Colonic mucosa (tissue), 4 donors: ENCODE data around the gene UGT1A10. TPM values are rescaled to one million over a fixed set of nuclear protein-coding genes. Genes with fewer than 3 reads are reported as not detected.
"Not testable (repeated sequence)": the region's sequence is repeated elsewhere in the genome, so short reads cannot be mapped to it uniquely, and the experiment has no call there.

Source experiments
- DNase-seq: peaks from one replicate; pipeline ENCODE4 v3.0.0-alpha.2; 2020
- H3K27ac ChIP-seq: fragments of 200-600 bp; one replicate; pipeline ENCODE4 v1.8.0; 2021
- H3K27me3 ChIP-seq: fragments of 200-600 bp; one replicate; pipeline ENCODE4 v1.8.0; 2021
- H3K36me3 ChIP-seq: fragments of 200-600 bp; one replicate; pipeline ENCODE4 v1.8.0; 2021
- H3K4me1 ChIP-seq: fragments of 200-600 bp; one replicate; pipeline ENCODE4 v1.8.0; 2021; ENCODE audit warnings: mild to moderate bottlenecking
- H3K4me3 ChIP-seq: fragments of 200-600 bp; one replicate; pipeline ENCODE4 v1.8.0; 2021
- H3K9ac ChIP-seq, 2 donors: one replicate each; pipeline ENCODE4 v1.7.0; 2013; ENCODE audit warnings: control low read depth in 2 of 2, low read depth in 2 of 2, low read length in 2 of 2
- H3K9me3 ChIP-seq: fragments of 200-600 bp; one replicate; pipeline ENCODE4 v1.8.0; 2021
- CTCF ChIP-seq: fragments of 200-600 bp; IDR thresholded peaks from one replicate; pipeline ENCODE4 v1.8.0; 2022; ENCODE audit warnings: antibody characterized with exemption, mild to moderate bottlenecking
- intact Hi-C: fragments of 100-400 bp; cut with DNase I; formaldehyde crosslinking; loops from one replicate; pipeline ENCODE4 v1.14.1; 2022
- total RNA-seq, 2 donors: library from RNA; stranded (reverse); fragmentation: NEBNext Ultra II Directional in 1 of 2; extraction: Animal tissue kit (Norgen Biotek cat#: 25700) in 1 of 2; gene quantifications; one replicate each; pipeline ENCODE4 v1.2.1, GENCODE V29; 2021
- donor health status: healthy.
- donor health status: DM: no; HTN: no; CAD: no.
- donor health status: DM: no; HTN: no; CAD: no.

Gene UGT1A10
- total RNA-seq, 2 donors from 2014 or later, result 45.2 to 82.9 TPM

GRCh38 chr2:233712611-233713261 is 76.5 kb downstream of the UGT1A10 start, which contains the start of gene UGT1A5:
Gene UGT1A5, plus strand, starts transcription at chr2:233712907. Its CDS starts 85 bp downstream, at chr2:233712992.
- no peak for TF ChIP-seq CTCF
- no peak for DNase-seq
- Histone ChIP-seq H3K27ac (no peak within 1 kb of the TSS), H3K27me3 (no peaks in the 10 kb centered on the region), H3K36me3 (no peaks in the 10 kb centered on the region), H3K4me3 (no peak within 1 kb of the TSS), H3K9ac (no peak within 1 kb of the TSS), H3K9me3 (no peaks in the 10 kb centered on the region), H3K4me1 (no peaks in the 10 kb centered on the region)
- intact Hi-C loops, result loop anchor here (10.0 kb wide), 2 partner anchors 248 to 428 kb away; no protein-coding TSS in a partner anchor

DNA sequence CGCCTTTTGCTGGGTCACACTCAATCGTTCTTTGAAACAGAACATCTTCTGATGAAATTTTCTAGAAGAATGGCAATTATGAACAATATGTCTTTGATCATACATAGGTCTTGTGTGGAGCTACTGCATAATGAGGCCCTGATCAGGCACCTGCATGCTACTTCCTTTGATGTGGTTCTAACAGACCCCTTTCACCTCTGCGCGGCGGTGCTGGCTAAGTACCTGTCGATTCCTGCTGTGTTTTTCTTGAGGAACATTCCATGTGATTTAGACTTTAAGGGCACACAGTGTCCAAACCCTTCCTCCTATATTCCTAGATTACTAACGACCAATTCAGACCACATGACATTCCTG is 77.0 kb downstream of the UGT1A10 start:
- Histone ChIP-seq H3K27me3 (no peaks in the 10 kb centered on the region), H3K27ac (no peak overlapping the region), H3K9ac (no peak overlapping the region), H3K4me1 (no peaks in the 10 kb centered on the region), H3K36me3 (no peaks in the 10 kb centered on the region), H3K4me3 (no peak overlapping the region), H3K9me3 (no peaks in the 10 kb centered on the region)
- no peak for TF ChIP-seq CTCF
- no peak for DNase-seq
- intact Hi-C loops, result loop anchor here (10.0 kb wide), 2 partner anchors 248 to 428 kb away; no protein-coding TSS in a partner anchor

DNA sequence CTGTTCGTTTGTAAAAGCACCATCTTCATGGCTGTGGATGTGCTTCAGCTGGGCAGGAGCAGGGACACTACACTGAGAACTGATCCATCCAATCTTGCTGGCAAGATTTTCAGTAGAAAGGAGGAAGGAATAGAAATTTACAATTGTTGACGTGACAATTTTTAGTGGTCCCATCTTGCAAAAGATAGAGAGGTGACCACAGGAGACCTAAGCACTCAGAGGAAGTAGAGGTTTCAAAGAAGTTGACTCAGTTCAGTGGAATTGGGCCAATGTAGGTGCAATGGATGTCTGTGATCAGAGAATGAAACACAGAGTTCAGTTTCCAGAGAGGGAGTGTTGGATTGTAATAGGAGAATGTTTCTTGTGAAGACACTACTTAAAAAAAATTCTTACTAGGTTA is 77.9 kb downstream of the UGT1A10 start:
- Histone ChIP-seq H3K36me3 (no peaks in the 10 kb centered on the region), H3K9me3 (no peaks in the 10 kb centered on the region), H3K4me1 (no peaks in the 10 kb centered on the region), H3K27ac (no peak overlapping the region), H3K27me3 (no peaks in the 10 kb centered on the region), H3K4me3 (no peak overlapping the region), H3K9ac (no peak overlapping the region)
- no peak for DNase-seq
- intact Hi-C loops, result loop anchor here (10.0 kb wide), 2 partner anchors 249 to 429 kb away; no protein-coding TSS in a partner anchor
- TF ChIP-seq CTCF, result no peak

GRCh38 chr2:233718552-233718951 is 82.3 kb downstream of the UGT1A10 start, which contains the start of gene UGT1A4:
Gene UGT1A4, plus strand, starts transcription at chr2:233718736. Its CDS starts 85 bp downstream, at chr2:233718821.
- H3K9me3 ChIP-seq, result no peaks in the 10 kb centered on the region
- no peak within 1 kb of the TSS for H3K4me3 ChIP-seq
- DNase-seq, result no peak
- no peak within 1 kb of the TSS for H3K27ac ChIP-seq
- no peaks in the 10 kb centered on the region for H3K4me1 ChIP-seq
- no peak within 1 kb of the TSS for H3K9ac ChIP-seq
- H3K36me3 ChIP-seq, result no peaks in the 10 kb centered on the region
- no peak for TF ChIP-seq CTCF
- intact Hi-C loops, result loop anchor here (10.0 kb wide), 2 partner anchors 254 to 434 kb away; no protein-coding TSS in a partner anchor
- no peaks in the 10 kb centered on the region for H3K27me3 ChIP-seq

DNA sequence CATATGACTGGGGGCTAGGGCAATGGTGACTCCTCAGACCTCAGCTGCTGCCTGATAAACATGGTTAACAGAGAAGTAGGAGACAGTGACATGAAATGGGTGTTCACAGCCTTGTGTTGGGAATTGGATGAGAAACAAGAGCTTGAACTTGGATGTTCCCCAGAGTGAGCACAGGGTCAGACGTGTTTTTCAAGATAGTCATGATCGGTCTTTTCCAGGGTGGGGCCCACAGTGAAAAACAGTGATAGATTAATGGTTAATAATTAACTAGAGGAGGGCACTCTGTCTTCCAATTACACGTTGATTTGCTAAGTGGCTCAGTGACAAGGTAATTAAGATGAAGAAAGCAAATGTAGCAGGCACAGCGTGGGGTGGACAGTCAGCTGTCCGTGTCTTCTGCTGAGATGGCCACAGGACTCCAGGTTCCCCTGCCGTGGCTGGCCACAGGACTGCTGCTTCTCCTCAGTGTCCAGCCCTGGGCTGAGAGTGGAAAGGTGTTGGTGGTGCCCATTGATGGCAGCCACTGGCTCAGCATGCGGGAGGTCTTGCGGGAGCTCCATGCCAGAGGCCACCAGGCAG is 92.6 kb downstream of the UGT1A10 start, which contains the start of gene UGT1A3:
TSS of gene UGT1A3 (plus strand) at position 320 of the 579 bp plus-strand sequence. CDS start at position 405, 85 bp downstream.
- no peaks in the 10 kb centered on the region for H3K4me1 ChIP-seq
- no peak within 1 kb of the TSS for H3K9ac ChIP-seq
- H3K27me3 ChIP-seq, result no peaks in the 10 kb centered on the region
- intact Hi-C loops, result no loop called here
- no peaks in the 10 kb centered on the region for H3K36me3 ChIP-seq
- H3K27ac ChIP-seq, result no peak within 1 kb of the TSS
- DNase-seq, result no peak
- no peak within 1 kb of the TSS for H3K4me3 ChIP-seq
- H3K9me3 ChIP-seq, result no peaks in the 10 kb centered on the region
- TF ChIP-seq CTCF, result no peak

DNA sequence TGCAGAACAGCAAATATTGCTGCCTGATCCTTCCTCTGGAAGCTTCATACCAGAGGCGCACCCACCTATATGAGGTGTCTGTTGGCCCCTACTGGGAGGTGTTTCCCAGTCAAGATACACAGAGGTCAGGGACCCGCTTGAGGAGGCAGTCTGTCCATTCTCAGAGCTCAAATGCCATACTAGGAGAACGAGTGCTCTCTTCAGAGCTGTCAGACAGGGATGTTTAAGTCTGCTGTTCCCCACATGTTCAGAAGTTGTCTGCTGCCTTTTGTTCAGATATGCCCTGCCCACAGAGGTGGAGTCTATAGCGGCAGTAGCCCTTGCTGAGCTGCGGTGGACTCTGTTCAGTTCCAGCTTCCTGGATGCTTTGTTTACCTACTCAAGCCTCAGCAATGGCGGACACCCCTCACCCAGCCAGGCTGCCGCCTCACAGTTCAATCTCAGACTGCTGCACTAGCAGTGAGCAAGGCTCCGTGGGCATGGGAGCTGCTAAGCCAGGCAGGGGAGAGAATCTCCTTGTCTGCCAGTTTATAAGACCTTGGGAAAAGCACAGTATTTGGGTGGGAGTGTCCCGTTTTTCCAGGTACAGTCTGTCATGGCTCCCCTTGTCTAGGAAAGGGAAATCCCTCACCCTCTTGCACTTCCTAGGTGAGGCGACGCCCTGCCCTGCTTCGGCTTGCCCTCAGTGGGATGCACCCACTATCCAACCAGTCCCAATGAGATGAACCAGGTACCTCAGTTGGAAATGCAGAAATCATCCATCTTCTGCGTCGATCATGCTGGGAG is 100.8 kb downstream of the UGT1A10 start:
- H3K4me1 ChIP-seq, H3K9me3 ChIP-seq, intact Hi-C loops, H3K36me3 ChIP-seq, H3K9ac ChIP-seq, H3K27me3 ChIP-seq, H3K4me3 ChIP-seq, H3K27ac ChIP-seq: not testable (repeated sequence)
- peak; percentile 47 for DNase-seq
